SKM-1 treated with dmso at 0.1 percent for 144 hours (cell line): ENCODE results near the gene BSN.

ENCODE experiments used
- DNase-seq: peaks from one replicate; lab custom pipeline; 2025; ENCODE audit not compliant: unreplicated experiment; lab: John Stamatoyannopoulos, UW

Gene BSN, protein sequence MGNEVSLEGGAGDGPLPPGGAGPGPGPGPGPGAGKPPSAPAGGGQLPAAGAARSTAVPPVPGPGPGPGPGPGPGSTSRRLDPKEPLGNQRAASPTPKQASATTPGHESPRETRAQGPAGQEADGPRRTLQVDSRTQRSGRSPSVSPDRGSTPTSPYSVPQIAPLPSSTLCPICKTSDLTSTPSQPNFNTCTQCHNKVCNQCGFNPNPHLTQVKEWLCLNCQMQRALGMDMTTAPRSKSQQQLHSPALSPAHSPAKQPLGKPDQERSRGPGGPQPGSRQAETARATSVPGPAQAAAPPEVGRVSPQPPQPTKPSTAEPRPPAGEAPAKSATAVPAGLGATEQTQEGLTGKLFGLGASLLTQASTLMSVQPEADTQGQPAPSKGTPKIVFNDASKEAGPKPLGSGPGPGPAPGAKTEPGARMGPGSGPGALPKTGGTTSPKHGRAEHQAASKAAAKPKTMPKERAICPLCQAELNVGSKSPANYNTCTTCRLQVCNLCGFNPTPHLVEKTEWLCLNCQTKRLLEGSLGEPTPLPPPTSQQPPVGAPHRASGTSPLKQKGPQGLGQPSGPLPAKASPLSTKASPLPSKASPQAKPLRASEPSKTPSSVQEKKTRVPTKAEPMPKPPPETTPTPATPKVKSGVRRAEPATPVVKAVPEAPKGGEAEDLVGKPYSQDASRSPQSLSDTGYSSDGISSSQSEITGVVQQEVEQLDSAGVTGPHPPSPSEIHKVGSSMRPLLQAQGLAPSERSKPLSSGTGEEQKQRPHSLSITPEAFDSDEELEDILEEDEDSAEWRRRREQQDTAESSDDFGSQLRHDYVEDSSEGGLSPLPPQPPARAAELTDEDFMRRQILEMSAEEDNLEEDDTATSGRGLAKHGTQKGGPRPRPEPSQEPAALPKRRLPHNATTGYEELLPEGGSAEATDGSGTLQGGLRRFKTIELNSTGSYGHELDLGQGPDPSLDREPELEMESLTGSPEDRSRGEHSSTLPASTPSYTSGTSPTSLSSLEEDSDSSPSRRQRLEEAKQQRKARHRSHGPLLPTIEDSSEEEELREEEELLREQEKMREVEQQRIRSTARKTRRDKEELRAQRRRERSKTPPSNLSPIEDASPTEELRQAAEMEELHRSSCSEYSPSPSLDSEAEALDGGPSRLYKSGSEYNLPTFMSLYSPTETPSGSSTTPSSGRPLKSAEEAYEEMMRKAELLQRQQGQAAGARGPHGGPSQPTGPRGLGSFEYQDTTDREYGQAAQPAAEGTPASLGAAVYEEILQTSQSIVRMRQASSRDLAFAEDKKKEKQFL (N-terminal part only)

DNA sequence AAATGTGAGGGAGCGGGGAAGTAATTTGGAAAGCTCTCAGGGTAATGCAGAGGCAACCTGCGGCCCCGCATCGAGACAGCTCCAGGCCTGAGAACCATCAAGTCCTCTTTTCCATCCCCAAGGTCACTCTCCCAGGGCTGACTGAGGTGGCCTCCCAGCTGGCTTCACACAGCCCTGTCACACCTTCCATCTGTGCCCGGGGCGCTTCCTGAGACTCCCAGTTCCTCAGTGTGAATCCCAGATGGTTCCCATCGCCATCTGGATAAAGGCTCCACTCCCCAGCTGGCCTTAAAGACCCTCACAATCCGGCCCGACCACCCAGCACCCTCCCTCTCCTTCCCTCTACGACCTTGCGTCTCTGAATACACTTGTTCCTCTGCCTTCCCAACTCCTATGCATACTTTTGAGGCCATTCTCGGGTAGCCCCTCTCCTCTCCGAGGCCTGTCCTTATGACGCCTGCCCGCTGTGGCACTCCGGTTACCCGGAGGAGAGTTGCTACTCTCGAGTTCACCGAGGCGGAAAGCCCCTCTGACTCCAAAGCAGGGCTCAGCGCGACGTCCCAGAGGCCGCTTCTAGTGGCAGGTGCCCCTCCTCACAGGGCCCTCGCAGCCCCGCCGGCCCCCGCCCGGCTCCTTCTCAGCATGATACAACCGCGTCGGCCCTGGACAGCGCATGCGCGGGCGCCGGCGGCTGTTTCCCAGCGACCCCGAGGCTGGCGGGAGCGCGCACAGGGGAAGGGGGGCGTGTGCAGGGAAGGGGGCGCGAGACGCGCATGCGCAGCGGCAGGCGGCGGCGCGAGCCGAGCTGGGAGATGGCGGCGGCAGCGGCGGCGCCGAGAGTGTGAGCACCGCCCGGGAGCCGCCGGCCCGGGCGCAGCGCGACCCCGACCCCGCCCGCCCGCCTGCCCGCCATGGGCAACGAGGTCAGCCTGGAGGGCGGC, at the start of gene BSN:
TSS of gene BSN (plus strand) at position 786 of the 941 bp plus-strand sequence. CDS start at position 912, 126 bp downstream.
- DNase-seq: peak; percentile 62

DNA sequence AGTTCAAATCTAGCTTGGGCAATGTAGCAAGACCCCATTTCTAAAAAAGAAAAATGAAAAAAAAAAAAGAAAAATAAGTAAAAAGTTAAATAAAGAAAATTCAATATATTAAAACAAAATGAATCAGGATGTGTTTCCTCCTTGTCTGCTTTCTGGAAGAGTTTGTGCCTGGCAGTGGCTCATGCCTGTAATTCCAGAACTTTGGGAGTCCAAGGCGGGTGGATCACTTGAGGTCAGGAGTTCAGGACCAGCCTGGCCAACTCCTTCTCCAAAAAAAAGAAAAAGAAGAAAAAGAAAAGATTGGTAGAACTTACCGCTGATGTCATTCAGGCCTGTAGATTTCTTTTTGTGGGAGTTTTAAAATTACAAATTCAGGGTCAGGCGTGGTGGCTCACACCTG, 47.4 kb upstream of the BSN start:
- no peak for DNase-seq

DNA sequence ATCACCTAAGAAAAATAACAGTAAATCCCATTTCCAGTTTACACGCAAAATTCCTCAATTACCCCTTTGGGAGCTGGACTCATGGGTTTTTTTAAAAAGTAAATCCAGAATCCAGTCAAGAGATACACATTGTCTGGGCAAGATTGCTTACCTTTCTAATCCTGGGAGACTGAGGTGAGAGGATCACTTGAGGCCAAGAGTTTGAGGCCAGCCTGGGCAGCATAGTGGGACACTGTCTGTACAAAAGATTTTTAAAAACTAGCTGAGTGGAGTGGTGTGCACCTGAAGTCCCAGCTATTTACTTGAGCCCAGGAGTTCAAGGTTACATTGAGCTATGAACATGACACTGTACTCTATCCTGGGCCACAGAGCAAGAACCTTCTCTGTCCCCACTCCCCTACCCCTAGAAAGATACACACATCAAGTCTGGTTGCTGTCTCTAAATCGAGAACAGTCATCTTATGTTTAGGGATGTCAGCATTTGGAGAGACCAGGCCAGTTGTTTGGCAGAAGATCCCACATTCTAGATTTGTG, 45.2 kb upstream of the BSN start:
- no peak for DNase-seq

DNA sequence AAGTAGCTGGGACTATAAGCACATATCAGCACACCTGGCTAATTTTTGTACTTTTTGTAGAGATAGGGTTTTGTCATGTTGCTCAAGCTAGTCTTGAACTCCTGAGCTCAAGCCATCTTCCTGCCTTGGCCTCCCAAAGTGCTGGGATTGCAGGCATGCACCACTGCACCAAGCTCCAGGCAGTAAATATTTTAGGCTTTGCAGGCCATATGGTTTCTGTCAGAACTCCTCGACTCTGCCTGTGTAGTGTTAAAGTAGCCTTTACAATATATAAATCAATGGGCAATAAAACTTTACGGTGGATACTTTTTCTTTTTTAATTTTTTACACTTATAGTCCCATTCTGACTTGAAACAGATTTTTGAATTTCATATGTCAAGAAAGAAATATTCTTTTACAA, 42.6 kb upstream of the BSN start:
- DNase-seq: no peak

DNA sequence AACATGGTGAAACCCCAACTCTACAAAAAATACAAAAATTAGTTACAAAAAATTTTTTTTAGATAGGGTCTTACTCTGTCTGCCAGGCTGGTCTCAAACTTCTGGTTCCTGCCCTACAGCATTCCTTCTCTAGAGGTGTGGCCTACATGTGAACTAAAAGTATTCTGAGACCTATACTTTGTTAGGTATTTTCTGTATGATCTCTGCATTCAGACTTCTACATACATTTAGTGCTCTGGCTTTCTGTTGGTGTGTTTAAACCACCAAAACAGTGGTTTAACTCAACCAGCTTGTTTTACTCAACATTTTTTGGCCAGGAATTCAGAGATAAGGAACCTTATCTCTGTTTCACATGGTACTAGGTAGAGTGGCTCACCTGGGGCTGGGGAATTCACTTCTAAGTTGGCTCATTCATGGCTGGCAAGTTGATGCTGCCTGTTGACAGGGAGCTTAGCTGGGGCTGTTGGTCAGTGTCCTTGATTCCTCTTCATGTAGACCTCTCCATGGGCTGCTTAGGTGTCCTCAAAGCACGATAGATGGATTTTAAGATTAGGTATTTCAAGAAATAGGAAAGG, 41.4 kb upstream of the BSN start:
- DNase-seq: no peak

DNA sequence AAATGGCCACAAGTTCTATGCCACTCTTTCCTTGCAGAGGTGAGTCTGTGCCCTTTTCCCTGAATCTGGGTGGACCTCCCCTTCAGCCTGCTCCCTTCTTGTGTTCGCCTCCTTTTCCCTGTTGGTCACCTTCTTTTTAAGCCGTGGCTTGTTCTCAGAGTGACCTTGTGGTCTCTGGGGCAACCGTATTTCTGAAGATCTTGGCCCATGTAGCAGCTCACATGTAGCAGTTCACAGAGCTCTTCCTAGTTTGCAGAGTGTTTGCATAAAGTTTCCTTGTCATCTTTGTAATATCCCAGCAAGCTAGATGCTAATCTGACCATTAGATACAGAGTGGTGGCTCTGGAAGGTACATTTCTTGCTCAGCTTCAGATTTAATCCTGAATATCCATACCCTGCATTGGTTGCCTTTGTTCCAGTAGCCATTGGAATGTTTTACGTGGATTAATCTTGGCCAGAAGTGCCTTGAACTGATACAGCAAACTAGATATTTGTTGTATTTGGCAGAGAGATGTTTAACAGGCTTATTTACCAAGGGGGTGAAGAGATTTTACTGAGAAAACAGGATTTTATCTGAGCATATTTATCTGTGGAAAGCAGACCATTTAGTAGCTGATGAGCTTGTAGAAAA, 40.7 kb upstream of the BSN start:
- no peak for DNase-seq

DNA sequence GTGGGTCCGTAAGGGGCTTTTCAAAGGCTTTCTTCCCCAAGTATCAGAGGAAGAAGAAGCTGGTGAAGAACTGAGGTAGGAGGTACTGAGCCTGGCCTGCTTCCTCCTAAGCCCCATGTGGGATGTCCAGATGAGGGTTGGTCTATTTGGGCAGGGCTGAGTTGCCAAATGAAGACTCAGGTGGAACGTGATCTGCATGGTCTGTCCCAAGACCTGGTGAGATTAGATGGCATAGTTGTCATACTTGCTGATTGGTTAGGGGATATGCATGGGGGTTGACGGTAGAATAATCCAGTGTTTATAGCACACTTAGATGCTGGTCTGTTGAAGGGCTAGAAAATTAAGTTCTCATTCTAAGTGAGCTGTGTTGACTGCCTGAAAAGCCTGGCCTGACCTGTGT, 36.3 kb upstream of the BSN start:
- DNase-seq: no peak

DNA sequence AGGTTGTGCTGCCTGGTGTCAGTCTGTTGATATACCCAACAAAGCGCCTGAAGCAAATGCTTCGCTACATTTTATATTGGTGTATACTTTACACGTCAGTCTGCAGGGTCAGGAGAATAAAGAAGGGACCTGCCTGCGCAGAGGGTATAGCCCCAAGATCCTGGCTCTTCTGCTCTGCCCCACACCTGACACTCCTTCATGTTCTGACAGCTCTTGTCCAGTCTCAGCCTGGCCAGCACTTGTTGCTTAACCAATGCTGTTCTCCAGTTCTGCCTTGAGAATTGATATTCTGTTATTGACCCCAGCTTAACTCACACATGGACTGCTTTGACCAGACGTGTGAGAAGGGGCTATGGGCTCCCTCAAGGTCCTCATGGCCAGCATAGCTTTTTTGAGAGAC, 35.8 kb upstream of the BSN start:
- DNase-seq: no peak

DNA sequence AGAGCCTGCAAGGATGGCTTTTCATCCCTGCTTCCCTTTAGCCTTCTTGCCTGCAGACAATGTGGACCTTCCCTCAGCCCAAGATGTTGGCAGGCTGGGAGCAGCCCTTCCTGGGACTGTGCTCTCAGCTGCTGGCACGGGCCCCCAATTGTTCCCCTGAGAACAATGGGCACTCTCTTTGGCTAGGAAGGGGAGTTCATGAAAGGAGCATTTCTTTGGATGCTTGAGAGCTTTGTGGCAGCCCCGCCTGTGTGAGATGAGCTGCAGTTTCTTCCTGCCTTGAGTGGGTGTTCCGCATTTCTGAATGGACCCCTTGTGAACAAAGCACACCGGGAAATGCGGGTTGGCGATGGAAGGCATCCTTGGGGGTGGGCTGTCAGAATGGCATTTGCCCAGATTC, 35.0 kb upstream of the BSN start:
- DNase-seq: no peak

DNA sequence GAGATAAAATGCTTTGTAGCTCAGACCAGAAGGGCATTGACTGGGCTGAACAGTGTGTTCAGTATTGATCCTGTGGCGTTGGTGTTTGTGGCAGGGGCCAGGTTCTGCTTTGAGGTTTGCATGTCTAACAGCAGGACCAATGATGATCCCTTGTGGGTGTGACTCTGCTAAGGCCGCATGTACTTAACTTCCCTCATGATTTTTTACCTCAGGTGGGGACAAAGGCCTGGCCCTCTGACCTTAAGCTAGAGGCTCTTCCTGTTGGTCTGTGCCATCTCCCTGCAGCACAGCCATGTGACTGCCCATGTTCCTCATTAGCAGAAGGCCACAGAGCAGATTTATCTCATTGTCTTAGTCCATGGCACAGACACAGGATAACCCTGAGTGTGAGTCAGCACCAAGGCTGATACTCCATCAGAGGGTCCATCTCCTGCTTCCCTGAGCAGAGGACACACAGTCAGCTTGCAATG, 34.3 kb upstream of the BSN start:
- DNase-seq: peak; percentile 34

DNA sequence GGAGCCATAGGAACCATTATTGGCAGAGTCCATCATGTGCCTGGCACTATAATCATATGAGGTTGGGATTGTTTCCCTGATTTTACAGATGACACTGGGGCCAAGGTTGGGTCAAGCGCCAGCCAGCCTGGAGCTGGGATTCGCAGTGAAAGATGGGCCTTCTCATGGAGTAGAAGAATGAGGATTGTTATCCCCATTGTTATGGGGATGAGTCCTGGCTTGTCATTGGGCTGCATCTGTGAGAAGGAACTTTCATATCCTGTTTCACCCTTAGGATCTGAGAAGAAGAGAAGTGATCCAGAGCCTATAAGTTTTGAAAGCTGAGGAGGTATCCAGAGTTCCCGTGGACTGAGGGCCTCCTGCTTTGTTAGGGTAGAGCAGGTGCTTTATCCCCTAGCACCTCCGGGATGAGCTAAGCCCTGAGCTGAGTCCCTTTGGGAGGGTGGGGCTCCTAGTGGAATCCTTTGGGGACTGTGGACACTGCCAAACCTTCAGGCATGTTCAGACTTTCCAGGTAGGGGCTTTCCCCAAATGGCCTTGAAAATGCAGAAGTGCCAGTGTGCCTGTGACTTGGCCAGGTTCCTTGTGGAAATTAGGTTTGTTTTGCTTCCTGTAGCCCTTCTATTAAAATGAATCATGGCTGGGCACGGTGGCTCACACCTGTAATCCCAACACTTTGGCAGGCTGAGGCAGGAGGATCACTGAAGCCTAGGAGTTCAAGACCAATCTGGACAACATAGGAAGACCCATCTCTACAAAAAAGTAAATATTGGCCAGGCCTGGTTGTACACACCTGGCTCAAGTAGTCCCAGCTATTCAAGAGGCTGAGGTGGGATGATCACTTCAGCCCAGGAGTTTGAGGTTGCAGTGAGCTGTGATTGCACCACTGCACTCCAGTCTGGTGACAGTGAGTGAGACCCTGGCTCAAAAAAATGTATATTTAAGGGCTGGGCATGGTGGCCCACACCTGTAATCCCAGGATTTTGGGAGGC, 30.2 kb upstream of the BSN start:
- DNase-seq: no peak

DNA sequence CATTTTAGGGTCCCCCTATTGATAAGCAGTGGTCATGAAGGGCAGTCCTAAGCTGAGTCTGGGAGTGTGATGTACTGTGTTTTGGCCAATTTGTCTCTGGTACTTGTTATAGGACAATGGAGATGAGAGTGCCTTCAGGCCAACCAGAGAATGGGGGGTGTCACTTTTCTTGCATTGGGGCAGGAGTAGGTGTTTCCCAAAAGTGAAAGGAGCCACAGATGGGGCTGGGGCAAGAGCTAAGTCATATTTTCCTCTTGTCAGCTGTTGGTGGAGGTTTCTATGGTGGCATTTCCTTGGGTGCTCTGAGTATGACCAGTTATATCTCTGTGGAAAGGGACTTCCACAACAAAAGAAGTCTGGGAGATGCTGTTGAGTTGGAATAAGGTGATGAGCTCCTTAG, 24.7 kb upstream of the BSN start:
- DNase-seq: no peak

DNA sequence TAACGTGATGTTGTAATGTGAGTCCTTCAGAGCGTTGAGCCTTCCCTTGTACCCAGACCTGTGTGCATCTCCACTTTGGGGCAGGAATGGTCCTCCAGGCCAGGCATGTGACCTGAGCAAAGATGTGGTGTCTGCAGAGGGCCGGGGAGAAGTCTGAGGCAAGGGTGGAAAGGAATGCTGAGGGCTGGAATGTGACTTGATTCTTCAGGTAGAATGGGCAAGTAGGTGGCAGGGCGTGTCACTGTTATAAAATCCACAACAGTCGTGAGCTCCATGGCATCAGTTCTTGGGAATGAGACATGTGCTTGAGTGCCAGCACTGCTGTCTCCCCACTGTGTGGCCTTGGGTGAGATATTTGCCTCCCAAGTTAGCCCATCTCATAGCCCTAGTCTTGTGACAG, 24.0 kb upstream of the BSN start:
- DNase-seq: no peak

DNA sequence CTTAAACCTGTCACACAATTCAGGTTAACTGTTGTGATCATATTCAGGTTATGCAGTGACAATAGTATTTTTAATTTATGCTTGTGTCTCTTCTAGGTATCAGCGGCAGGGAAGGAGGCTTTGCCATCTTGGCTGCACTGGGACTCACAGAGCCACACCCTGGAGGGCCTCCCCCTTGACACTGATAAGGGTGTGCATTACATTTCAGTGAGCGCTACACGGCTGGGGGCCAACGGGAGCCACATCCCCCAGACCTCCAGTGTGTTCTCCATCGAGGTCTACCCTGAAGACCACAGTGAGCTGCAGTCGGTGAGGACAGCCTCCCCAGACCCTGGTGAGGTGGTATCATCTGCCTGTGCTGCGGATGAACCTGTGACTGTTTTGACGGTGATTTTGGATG, 23.6 kb upstream of the BSN start:
- DNase-seq: no peak

DNA sequence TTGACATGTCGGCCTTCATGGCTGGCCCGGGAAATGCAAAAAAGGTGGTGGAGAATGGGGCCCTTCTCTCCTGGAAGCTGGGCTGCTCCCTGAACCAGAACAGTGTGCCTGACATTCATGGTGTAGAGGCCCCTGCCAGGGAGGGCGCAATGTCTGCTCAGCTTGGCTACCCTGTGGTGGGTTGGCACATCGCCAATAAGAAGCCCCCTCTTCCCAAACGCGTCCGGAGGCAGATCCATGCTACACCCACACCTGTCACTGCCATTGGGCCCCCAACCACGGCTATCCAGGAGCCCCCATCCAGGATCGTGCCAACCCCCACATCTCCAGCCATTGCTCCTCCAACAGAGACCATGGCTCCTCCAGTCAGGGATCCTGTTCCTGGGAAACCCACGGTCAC, 23.1 kb upstream of the BSN start:
- no peak for DNase-seq

DNA sequence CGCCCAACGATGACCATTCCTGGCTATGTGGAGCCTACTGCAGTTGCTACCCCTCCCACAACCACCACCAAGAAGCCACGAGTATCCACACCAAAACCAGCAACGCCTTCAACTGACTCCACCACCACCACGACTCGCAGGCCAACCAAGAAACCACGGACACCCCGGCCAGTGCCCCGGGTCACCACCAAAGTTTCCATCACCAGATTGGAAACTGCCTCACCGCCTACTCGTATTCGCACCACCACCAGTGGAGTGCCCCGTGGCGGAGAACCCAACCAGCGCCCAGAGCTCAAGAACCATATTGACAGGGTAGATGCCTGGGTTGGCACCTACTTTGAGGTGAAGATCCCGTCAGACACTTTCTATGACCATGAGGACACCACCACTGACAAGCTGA, 22.6 kb upstream of the BSN start:
- no peak for DNase-seq

DNA sequence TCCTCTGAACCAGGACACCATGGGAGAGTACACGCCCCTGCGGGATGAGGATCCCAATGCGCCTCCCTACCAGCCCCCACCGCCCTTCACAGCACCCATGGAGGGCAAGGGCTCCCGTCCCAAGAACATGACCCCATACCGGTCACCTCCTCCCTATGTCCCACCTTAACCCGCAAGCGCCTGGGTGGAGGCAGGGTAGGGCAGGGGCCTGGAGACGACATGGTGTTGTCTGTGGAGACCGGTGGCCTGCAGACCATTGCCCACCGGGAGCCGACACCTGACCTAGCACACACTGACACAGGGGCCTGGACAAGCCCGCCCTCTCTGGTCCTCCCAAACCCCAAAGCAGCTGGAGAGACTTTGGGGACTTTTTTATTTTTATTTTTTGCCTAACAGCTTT, 21.2 kb upstream of the BSN start:
- DNase-seq: no peak
